GM18861 (cell line): Measurements from ENCODE around the gene UBE2D2.
"Not testable (repeated sequence)": the region's sequence is repeated elsewhere in the genome, so short reads cannot be mapped to it uniquely, and the experiment has no call there.

Experiments
- ATAC-seq: cut with Tn5 transposase; IDR thresholded peaks from one replicate; pipeline ENCODE4 v1.9.1; 2021; ENCODE audit not compliant: unreplicated experiment

Gene UBE2D2

DNA sequence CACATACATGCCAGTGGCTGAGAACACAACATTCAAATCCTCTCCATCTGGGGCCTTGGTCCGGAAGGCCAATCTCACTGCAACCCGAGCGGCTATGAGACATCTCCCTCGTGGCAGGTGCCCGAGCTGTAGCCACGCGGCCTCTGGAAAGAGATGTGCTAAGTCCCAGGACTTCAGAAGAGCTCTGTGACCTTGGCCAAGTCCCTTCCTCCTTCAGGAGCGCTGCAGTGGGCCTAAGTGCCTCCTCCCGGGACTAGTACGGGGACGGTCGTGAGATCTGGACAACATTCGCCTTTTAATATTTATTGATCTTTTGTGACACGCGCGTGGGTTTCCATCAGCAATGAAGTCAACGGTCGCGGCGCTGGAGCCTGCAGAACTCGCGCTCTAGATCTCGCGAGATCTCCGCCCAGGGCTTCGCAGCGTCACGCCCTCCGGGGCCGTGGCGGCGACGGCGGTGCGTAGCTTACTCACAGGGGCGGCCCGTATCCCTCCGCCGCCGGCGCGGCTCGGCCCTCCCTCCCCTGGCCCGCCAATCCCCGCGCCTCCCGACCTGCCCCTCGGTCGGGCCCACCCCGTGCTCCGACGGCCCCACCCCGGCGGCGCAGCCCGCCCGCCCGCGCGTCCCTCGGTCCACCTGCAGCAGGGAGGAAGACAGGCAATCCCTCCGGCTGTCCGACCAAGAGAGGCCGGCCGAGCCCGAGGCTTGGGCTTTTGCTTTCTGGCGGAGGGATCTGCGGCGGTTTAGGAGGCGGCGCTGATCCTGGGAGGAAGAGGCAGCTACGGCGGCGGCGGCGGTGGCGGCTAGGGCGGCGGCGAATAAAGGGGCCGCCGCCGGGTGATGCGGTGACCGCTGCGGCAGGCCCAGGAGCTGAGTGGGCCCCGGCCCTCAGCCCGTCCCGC is at the start of gene UBE2D2:
Gene UBE2D2 (plus strand): TSS at position 588 of the 903 bp plus-strand sequence. CDS start 453 bp downstream, outside the sequence.
- ATAC-seq: peak; percentile 66

DNA sequence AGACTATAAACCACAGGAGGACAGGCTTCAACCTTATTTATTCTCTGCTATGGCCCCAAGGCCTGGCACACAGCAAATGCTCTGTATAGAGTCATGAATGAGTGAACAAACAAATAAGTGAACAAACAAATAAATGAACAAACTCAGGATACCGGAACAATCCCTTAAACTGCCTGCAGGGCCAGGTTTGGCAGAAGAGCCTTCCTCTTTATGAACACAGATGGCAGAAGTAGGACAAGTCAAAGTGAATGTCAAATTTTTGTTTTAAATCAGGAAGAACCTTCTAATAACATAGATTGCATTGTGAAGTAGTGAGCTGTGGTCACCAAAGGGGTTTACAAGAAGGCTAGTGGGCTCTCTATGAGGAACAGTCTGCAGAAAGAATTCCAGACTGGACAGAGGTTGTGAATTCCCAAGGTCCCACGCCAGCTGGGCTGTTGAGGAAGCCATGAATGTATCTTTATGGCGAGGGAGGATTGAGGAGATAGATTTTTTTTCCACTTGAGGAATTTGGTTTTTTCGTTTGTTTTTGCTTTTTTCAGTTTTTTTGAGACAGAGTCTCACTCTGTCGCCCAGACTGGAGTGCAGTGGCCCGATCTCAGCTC is 48.3 kb upstream of the UBE2D2 start:
- ATAC-seq: no peak

DNA sequence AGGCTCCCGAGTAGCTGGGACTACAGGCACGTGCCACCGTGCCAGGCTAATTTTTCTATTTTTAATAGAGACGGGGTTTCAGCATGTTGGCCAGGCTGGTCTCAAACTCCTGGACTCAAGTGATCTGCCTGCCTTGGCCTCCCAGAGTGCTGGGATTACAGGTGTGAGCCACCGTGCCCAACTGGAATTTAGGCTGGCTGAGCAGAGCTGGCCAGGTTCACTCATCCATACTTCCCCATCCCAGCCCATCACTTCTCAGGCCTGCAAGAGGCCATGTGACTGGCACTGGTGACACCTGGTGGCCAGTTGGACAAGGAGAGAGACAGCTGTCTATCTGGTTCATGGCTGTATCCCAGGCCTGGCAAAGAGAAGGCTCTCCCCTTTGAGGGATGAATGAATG is 47.7 kb upstream of the UBE2D2 start:
- peak; percentile 52 for ATAC-seq

DNA sequence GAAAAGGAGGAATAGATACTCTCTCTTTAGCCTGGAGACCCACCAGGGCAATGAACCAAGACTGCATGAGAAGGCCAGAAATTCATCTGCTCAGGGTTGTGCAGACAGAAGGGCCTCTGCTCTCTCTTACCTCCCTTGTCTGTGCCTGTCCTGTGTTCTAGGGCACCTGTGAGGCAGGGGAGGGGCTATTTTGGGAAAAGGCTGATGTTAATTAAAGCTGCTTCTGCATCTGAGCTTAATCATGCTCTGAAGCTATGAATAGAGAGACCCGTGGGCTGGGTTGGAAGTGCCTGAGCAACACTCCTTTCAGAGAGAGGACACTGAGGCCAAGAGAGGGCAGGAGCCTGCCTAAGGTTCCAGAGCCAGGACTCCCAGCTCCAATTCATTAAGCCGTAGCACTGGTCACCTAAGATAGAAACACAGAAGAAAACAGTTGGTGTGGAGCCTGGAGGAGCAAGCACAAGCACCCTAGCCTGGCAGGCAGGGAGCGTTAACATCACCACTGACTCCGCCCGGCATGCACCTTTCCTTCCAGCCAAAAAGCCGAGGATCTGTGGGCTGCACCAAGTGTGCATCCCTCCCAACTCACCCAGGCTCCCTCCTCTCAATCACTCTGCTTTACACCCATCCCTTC is 47.2 kb upstream of the UBE2D2 start:
- ATAC-seq: no peak

DNA sequence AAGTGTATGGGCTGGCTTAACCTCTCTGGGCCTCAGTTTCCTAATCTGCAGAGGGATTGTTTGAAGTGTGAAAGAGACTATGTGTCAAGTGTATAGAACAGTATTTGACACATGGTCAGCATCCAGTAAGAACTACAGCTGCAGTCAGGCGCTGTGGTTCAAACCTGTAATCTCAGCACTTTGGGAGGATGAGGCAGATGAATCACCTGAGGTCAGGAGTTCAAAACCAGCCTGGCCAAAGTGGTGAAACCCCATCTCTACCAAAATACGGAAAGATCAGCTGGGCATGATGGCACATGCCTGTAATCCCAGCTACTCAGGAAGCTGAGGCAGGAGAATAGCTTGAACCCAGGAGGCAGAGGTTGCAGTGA is 46.7 kb upstream of the UBE2D2 start:
- ATAC-seq: no peak

DNA sequence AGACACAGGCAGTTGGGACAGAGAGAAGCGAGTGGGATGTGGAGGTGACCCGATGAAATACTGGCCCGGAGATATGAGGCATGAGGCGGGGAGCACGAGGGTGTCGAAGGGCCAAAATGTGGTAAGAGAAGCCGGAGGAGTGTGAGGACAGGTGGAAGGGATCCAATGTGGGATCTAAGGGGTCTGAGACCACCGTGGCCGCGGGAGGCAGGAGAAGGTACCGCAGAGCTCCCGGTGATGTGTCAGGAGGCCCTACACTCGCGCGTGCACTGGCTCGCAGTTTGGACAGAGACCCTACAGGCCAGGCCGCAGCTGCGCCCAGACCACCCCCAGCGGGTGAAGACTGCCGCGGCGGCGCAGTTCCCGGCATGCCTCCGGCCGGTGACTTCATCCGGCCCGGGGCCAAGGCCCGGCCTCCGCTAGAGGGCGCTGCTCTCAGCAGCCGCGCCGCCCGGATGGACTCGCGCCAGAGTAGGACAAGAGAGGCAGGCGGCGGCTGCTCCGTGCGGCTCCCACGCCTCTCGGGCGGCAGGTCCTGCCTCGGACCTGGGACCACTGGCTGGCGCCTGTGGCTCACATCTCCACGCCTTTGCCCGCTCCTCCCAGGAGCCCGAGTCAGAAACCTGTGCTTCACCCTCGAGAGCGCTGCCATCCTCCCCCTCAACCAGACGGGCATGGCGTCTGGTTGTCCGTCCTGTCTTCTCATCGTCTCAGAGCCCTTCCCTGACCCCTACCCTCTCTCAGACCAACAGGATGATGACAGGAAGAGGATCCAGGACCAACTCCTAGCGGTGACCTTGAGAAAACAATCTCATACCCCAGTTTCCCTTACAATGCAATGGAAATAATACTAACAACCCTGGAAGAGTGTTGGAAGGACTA is 43.2 kb upstream of the UBE2D2 start:
- peak; percentile 81 for ATAC-seq

DNA sequence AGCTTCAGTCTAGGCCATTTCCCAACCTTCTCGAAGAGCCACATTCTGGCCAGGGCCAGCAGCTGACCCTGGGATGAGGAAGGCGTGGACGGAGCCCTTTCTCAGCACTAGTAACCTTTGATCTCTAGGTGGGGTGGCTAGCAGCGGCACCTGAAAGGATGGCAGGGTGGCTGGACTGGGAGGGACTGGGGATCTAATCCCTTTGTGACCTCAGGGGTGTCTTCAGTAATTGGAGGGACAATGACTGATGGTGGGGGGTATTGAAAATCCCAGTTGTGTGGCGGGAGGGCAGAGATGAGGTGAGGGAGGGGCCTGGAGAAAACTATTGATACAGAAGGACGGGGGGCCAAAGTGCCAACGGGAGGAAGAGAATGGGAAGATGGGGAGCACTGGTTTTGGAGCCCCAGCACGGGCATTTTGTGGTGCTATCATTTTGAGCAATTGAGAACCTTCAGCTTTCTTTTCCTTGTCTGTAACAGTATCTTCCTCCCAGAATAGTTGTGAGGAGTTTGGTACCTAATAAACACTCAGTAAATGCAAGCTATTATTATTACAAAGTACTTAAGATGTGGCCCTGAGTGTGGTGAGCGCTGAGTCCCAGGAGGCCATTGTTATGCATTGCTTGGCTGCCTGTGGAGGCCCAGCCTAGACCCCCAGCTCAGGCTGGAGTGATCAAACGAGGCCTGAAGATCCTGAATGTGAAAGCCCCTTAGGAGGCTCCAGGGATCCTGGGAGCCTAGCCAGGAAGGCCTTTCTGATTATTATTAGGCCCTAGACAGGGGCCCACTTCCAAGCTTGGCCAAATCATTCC is 37.3 kb upstream of the UBE2D2 start:
- ATAC-seq: no peak

DNA sequence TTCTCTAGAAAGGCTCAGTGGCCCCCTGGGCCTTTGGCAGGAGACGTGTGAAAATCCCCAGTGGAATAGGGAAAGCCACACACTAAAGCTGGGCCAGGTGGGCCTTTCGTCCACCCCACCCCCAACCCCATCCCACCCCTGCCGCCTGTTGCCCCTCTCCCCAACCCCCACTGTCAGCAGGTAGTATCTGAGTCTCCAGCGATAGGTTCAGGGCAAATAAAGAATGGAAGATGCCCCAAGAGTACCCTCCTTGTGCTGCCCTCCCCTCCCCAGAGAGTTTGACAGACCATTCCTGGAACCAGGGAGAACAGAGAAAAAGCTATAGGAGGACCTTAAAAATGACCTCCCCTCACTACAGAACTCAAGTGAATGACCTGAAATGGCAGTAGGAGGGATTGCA is 36.7 kb upstream of the UBE2D2 start:
- no peak for ATAC-seq

DNA sequence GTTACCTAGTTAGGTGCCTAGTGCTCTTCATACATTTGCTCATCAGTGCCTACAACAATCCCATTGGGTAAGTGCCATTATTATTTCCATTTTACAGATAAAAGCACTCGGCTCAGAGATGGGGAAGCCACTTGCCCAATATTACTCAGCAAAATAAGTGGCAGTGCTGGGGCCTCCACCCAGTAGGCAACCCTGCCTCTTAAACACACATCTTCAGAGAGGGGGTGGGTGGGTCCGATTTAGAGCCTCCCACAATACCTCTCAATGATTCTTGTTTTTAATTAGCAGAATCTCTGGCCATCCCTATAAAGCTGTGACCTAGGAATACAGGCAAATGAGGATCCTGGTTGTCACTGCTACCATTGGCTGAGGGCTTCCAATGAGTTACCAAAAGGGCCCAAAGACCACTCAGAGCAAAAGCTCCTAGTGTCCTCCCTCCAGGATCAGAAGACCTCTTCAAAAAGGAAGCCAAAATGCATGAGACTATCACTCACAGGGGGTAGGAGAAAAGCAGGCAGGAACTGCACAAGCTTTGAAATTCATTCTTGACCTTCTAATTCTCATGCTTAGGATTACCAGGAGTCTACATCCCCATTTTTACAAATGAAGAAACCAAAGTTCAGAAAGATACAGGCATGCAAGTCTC is 36.1 kb upstream of the UBE2D2 start:
- ATAC-seq: peak; percentile 42

DNA sequence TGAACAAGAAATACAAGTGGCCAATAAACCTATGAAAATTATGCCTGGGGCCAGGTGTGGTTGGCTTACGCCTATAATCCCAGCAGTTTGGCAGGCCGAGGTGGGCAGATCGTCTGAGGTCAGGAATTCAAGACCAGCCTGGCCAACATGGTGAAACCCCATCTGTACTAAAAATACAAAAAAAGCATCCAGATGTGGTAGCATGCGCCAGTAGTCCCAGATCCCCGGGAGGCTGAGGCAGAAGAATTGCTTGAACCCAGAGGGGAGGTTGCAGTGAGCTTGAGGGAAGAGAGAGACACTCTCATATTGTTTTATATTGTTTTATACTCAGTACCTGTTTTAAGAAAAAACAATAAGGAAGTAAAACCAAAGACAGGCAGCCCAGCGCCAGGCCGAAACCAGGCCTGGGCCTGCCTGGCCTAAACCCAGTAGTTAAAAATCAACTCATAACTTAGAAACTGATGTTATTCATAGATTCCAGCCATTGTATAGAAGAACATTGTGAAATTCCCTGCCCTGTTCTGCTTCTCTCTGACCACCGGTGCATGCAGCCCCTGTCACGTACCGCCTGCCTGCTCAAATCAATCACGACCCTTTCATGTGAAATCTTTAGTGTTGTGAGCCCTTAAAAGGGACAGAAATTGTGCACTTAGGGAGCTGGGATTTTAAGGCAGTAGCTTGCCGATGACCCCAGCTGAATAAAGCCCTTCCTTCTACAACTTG is 35.4 kb upstream of the UBE2D2 start:
- not testable (repeated sequence) for ATAC-seq

DNA sequence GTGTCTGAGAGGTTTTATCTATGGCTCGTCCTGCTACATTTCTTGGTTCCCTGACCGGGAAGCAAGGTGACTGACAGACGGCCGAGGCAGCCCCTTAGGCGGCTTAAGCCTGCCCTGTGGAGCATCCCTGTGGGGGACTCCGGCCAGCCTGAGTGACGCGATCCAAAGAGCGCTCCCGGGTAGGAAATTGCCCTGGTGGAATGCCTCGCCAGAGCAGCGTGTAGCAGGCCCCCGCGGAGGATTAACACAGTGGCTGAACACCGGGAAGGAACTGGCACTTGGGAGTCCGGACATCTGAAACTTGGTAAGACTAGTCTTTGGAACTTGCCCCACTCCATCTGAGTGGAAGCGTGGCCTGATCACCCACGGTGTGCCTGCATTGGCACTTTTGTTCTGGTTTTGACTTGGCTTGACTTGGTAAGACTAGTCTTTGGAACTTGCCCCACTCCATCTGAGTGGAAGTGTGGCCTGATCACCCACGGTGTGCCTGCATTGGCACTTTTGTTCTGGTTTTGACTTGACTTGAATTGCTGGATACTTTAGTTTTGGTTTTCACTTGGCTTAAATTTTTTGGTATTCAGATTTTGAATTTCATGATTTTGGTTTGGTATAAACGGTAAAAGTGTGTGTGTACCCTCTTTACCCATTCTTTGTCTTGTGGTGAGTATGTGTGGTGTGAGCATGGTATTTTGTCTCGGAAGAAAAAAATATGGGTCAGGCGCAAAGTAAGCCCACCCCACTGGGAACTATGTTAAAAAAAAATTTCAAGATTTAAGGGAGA is 34.6 kb upstream of the UBE2D2 start:
- not testable (repeated sequence) for ATAC-seq

DNA sequence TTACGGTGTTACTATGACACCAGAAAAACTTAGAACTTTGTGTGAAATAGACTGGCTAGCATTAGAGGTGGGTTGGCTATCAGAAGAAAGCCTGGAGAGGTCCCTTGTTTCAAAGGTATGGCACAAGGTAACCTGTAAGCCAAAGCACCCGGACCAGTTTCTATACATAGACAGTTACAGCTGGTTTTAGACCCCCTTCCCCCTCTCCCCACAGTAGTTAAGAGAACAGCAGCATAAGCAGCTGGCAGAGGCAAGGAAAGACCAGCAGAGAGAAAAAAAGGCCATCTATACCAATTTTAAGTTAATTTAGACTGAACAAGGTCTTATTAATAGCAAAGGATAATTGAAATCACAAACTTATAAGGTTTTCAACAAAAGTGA is 34.1 kb upstream of the UBE2D2 start:
- not testable (repeated sequence) for ATAC-seq

DNA sequence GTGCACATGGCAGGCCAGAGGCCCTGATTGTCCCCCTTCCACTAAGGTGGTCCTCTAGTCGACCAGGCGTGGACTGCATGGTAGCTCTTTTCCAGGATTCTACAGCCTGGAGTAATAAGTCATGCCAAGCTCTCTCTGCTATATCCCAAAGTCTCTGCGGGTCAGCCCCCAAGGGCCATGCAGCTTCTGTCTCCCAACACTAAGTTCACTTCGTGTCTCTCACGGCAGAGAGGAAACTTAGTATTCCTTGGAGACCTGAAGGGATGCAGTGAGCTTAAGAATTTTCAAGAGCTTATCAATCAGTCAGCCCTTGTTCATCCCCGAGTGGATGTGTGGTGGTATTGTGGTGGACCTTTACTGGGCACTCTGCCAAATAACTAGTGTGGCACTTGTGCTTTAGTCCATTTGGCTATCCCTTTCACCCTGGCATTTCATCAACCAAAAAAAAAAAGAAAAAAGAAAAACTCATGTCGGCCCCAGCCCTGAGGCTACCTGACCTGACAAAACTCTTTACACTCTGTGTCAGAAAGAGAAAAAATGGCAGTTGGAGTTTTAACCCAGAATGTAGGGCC is 33.2 kb upstream of the UBE2D2 start:
- ATAC-seq: not testable (repeated sequence)

DNA sequence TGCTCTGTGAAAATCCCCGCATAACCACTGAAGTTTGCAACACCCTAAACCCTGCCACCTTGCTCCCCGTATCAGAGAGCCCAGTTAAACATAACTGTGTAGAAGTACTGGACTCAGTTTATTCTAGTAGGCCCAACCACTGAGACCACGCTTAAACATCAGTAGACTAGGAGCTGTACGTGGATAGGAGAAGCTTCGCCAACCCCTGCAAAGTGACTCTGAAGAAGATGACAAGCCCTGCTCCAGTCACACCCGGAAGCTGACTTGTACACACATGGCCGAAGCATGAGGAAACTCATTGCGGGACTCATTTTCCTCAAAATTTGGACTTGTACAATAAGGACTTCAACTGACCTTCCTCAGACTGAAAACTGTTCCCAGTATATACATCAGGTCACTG is 32.4 kb upstream of the UBE2D2 start:
- not testable (repeated sequence) for ATAC-seq

DNA sequence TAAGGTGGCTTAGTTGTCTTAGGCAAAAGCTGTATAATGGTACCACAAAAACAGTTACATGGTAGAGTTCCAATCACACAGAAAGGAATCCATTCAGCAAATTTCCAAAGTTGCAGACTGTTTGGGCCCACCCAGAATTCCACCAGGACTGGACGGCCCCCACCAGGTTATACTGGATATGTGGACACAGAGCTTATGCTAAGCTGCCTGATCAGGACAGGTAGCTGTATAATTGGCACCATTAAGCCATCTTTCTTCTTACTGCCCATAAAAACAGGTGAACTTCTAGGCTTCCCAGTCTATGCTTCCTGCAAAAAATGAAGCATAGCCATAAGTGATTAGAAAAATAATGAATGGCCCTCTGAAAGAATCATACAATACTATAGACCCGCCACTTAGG is 31.1 kb upstream of the UBE2D2 start:
- not testable (repeated sequence) for ATAC-seq

DNA sequence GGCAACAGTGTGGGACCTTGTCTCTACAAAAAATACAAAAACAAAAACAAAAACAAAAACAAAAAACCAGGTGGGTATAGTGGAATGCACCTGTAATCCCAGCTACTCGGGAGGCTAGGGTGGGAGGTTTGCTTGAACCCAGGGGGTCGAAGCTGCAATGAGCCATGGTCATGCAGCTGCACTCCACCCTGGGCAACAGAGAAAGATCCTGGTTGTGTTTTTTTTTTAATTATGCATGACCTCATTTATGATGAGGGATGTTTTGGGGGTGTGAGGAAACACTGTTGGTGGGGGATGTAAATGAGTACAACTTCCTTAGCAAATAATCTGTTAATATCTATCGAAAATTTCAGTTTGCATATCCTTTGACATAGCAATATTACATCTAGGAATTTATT is 29.4 kb upstream of the UBE2D2 start:
- no peak for ATAC-seq

DNA sequence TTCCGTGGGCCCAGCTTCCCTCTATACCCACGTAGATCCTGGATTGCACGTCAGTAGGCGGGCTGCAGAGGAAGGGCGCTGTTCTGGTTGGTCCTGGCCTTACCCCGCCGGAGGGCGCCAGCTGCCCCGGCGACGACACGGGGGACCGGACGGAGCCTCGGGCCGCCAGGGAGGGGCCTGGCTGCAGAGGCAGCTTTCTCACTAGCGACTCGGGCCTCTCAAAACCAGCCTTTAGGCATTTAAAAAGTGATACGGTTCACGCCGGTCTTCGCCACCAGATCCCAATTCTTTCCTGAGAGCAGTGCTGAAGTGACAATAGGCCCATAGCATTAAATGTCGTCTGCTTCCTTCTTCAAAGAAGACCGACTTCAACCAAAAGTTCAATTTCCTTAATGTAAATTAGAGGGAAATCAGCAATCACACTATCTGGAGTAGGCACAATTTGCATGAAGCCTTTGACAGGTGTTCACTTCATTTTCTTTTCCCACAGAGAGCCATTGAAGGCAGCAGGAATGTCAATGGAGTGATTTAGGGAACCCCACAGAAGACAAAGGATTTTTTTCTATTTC is 17.6 kb upstream of the UBE2D2 start:
- ATAC-seq: peak; percentile 86

DNA sequence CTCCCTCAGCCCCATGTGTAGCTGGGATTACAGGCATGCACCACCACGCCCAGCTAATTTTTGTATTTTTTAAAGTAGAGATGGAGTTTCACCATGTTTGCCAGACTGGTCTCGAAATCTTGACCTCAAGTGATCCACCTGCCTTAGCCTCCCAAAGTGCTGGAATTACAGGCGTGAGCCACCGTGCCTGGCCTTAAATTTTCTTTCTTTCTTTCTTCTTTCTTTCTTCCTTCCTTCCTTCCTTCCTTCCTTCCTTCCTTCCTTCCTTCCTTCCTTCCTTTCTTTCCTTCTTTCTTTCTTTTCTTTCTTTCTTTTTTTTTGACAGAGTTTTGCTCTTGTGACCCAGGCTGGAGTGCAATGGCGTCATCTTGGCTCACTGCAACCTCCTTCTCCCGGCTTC is 14.5 kb upstream of the UBE2D2 start:
- not testable (repeated sequence) for ATAC-seq
